Colonic mucosa (tissue), 4 donors: ENCODE data around the gene DCUN1D4. TPM values are rescaled to one million over a fixed set of nuclear protein-coding genes. Genes with fewer than 3 reads are reported as not detected.

Source experiments
- DNase-seq: peaks from one replicate; pipeline ENCODE4 v3.0.0-alpha.2; 2020
- H3K27ac ChIP-seq: fragments of 200-600 bp; one replicate; pipeline ENCODE4 v1.8.0; 2021
- H3K27me3 ChIP-seq: fragments of 200-600 bp; one replicate; pipeline ENCODE4 v1.8.0; 2021
- H3K36me3 ChIP-seq: fragments of 200-600 bp; one replicate; pipeline ENCODE4 v1.8.0; 2021
- H3K4me1 ChIP-seq: fragments of 200-600 bp; one replicate; pipeline ENCODE4 v1.8.0; 2021; ENCODE audit warnings: mild to moderate bottlenecking
- H3K4me3 ChIP-seq: fragments of 200-600 bp; one replicate; pipeline ENCODE4 v1.8.0; 2021
- H3K9ac ChIP-seq, 2 donors: one replicate each; pipeline ENCODE4 v1.7.0; 2013; ENCODE audit warnings: control low read depth in 2 of 2, low read depth in 2 of 2, low read length in 2 of 2
- H3K9me3 ChIP-seq: fragments of 200-600 bp; one replicate; pipeline ENCODE4 v1.8.0; 2021
- CTCF ChIP-seq: fragments of 200-600 bp; IDR thresholded peaks from one replicate; pipeline ENCODE4 v1.8.0; 2022; ENCODE audit warnings: antibody characterized with exemption, mild to moderate bottlenecking
- intact Hi-C: fragments of 100-400 bp; cut with DNase I; formaldehyde crosslinking; loops from one replicate; pipeline ENCODE4 v1.14.1; 2022
- total RNA-seq, 2 donors: library from RNA; stranded (reverse); fragmentation: NEBNext Ultra II Directional in 1 of 2; extraction: Animal tissue kit (Norgen Biotek cat#: 25700) in 1 of 2; gene quantifications; one replicate each; pipeline ENCODE4 v1.2.1, GENCODE V29; 2021
- donor health status: healthy.
- donor health status: DM: no; HTN: no; CAD: no.
- donor health status: DM: no; HTN: no; CAD: no.

Gene DCUN1D4
- total RNA-seq: 10 to 100 TPM; 30.4 to 36.0 TPM

- intact Hi-C loops: loop anchor here (10.0 kb wide), 1 partner anchor 52 kb away; no protein-coding TSS in a partner anchor
- Histone ChIP-seq H3K4me1 (no peaks in the 10 kb centered on the region), H3K27me3 (no peaks in the 10 kb centered on the region), H3K9me3 (no peaks in the 10 kb centered on the region), H3K27ac (peak within 1 kb of the TSS; percentile 97), H3K4me3 (peak within 1 kb of the TSS; percentile 94), H3K36me3 (no peaks in the 10 kb centered on the region), H3K9ac (peak within 1 kb of the TSS; percentile 78 to 89)
- peak; percentile 100 for DNase-seq
- TF ChIP-seq CTCF: peak; percentile 27
Observed at GRCh38 chr4:51842554-51843308, at the start of gene DCUN1D4. DCUN1D4 (plus strand) TSS chr4:51843153; CDS start chr4:51843243, 90 bp downstream.

- no peaks in the 10 kb centered on the region for H3K9me3 ChIP-seq
- H3K27ac ChIP-seq: no peak overlapping the region
- no peak overlapping the region for H3K4me3 ChIP-seq
- TF ChIP-seq CTCF: no peak
- H3K4me1 ChIP-seq: no peaks in the 10 kb centered on the region
- intact Hi-C loops: no loop called here
- no peak overlapping the region for H3K9ac ChIP-seq
- no peak for DNase-seq
- no peaks in the 10 kb centered on the region for H3K36me3 ChIP-seq
- no peaks in the 10 kb centered on the region for H3K27me3 ChIP-seq
Observed at GRCh38 chr4:51820443-51821234, 22.3 kb upstream of the DCUN1D4 start.

- Histone ChIP-seq H3K9me3 (no peaks in the 10 kb centered on the region), H3K27ac (no peak overlapping the region), H3K27me3 (no peaks in the 10 kb centered on the region), H3K36me3 (no peaks in the 10 kb centered on the region), H3K4me1 (no peaks in the 10 kb centered on the region), H3K4me3 (no peak overlapping the region), H3K9ac (no peak overlapping the region)
- intact Hi-C loops: no loop called here
- TF ChIP-seq CTCF: no peak
- no peak for DNase-seq
Observed at GRCh38 chr4:51825341-51825740, 17.6 kb upstream of the DCUN1D4 start.

- Histone ChIP-seq H3K27me3 (no peaks in the 10 kb centered on the region), H3K4me3 (no peak overlapping the region), H3K9ac (no peak overlapping the region), H3K36me3 (no peaks in the 10 kb centered on the region), H3K27ac (no peak overlapping the region), H3K9me3 (no peaks in the 10 kb centered on the region), H3K4me1 (no peaks in the 10 kb centered on the region)
- no peak for DNase-seq
- intact Hi-C loops: no loop called here
- no peak for TF ChIP-seq CTCF
Observed at GRCh38 chr4:51830156-51830720, 12.7 kb upstream of the DCUN1D4 start.

DNA sequence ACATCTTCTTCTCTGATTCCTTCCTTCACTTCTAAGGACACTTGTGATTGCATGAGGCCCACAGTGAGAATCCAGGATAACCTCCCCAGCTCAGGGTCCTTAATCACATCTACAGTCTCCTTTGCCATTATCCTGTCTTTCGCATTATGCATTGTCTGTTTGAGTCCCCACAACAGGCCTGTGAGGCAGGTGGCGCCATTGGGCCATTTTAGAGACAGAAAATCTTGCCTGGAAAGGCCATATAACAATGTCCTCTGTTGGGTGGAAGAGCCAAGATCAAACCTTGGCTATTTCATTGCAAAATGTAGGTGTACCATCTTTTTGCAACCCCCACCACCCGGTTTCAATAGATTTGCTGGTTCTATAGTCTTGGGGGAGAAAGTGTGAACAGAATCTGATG lies 11.8 kb upstream of the DCUN1D4 start:
- no peak overlapping the region for H3K27ac ChIP-seq
- no peaks in the 10 kb centered on the region for H3K27me3 ChIP-seq
- no peaks in the 10 kb centered on the region for H3K9me3 ChIP-seq
- peak; percentile 61 for TF ChIP-seq CTCF
- no peak overlapping the region for H3K9ac ChIP-seq
- no peaks in the 10 kb centered on the region for H3K36me3 ChIP-seq
- DNase-seq: peak; percentile 73
- H3K4me3 ChIP-seq: no peak overlapping the region
- intact Hi-C loops: no loop called here
- no peaks in the 10 kb centered on the region for H3K4me1 ChIP-seq
